HL-60/S4 treated with phorbol 12-myristate 13-acetate at 8.2 ng/mL for 4 days and 3 days (cell line): ENCODE data around the gene FRK.
"Not testable (repeated sequence)": the region's sequence is repeated elsewhere in the genome, so short reads cannot be mapped to it uniquely, and the experiment has no call there.

Experiments
- in situ Hi-C: fragments of 300-500 bp; cut with MboI; formaldehyde crosslinking; loops from 2 replicates; pipeline ENCODE4 v1.15.0; 2022; ENCODE audit warnings: low sequenced_read_pairs

Gene FRK

GRCh38 chr6:115954740-115955139, 106.0 kb downstream of the FRK start:
- in situ Hi-C loops: no loop called here

GRCh38 chr6:115948751-115949150, 111.9 kb downstream of the FRK start:
- in situ Hi-C loops: no loop called here

GRCh38 chr6:115947966-115948541, 112.6 kb downstream of the FRK start:
- in situ Hi-C loops: no loop called here

GRCh38 chr6:115945812-115946211, 114.9 kb downstream of the FRK start:
- in situ Hi-C loops: no loop called here

- in situ Hi-C loops: no loop called here
Measured at GRCh38 chr6:115945306-115945705, 115.4 kb downstream of the FRK start.

- in situ Hi-C loops: not testable (repeated sequence)
Measured at GRCh38 chr6:115944829-115945228, 115.9 kb downstream of the FRK start.

GRCh38 chr6:115937502-115937901, 123.2 kb downstream of the FRK start:
- in situ Hi-C loops: not testable (repeated sequence)

- in situ Hi-C loops: no loop called here
Measured at GRCh38 chr6:115935361-115935760, 125.3 kb downstream of the FRK start.

- in situ Hi-C loops: no loop called here
Measured at GRCh38 chr6:115934829-115935228, 125.9 kb downstream of the FRK start.

- in situ Hi-C loops: no loop called here
Measured at GRCh38 chr6:115934145-115934544, 126.5 kb downstream of the FRK start.

- in situ Hi-C loops: no loop called here
Measured at GRCh38 chr6:115932481-115932880, 128.2 kb downstream of the FRK start.

- in situ Hi-C loops: not testable (repeated sequence)
Measured at GRCh38 chr6:115928000-115928399, 132.7 kb downstream of the FRK start.

GRCh38 chr6:115922971-115923370, 137.7 kb downstream of the FRK start:
- in situ Hi-C loops: no loop called here

GRCh38 chr6:115914098-115914497, 146.6 kb downstream of the FRK start:
- in situ Hi-C loops: no loop called here

GRCh38 chr6:115909923-115910546, 150.7 kb downstream of the FRK start:
- in situ Hi-C loops: no loop called here

GRCh38 chr6:115908906-115909559, 151.7 kb downstream of the FRK start:
- in situ Hi-C loops: no loop called here

- in situ Hi-C loops: no loop called here
Measured at GRCh38 chr6:115905471-115905870, 155.2 kb downstream of the FRK start.

- in situ Hi-C loops: no loop called here
Measured at GRCh38 chr6:115902436-115902835, 158.3 kb downstream of the FRK start.

GRCh38 chr6:115901896-115902295, 158.8 kb downstream of the FRK start:
- in situ Hi-C loops: no loop called here

GRCh38 chr6:115899730-115900282, 160.9 kb downstream of the FRK start:
- in situ Hi-C loops: no loop called here

- in situ Hi-C loops: no loop called here
Measured at GRCh38 chr6:115898246-115898645, 162.4 kb downstream of the FRK start.

GRCh38 chr6:115896538-115897129, 164.1 kb downstream of the FRK start:
- in situ Hi-C loops: no loop called here
